T-helper 2 cell treated with Interferon-gamma antibody and Interleukin-4, amounts not matched to agents 5 μg/mL and 100 μg/mL, for 36 hours (primary cell): ENCODE results near the gene TTLL11.
"Not testable (repeated sequence)": the region's sequence is repeated elsewhere in the genome, so short reads cannot be mapped to it uniquely, and the experiment has no call there.

Source experiments
- DNase-seq: peaks from one replicate; pipeline ENCODE4 v3.0.0; 2021; ENCODE audit warnings: low spot score
- H3K27ac Mint-ChIP-seq: one replicate; pipeline ENCODE4 v1.8.0; 2021; ENCODE audit warnings: mild to moderate bottlenecking, mixed read lengths
- H3K27me3 Mint-ChIP-seq: one replicate; pipeline ENCODE4 v1.8.0; 2021; ENCODE audit warnings: low read depth, mixed read lengths
- H3K36me3 Mint-ChIP-seq: one replicate; pipeline ENCODE4 v1.8.0; 2021; ENCODE audit warnings: low read depth, mixed read lengths
- H3K4me1 Mint-ChIP-seq: one replicate; pipeline ENCODE4 v1.8.0; 2021; ENCODE audit warnings: low read depth, mixed read lengths
- H3K4me3 Mint-ChIP-seq: one replicate; pipeline ENCODE4 v1.8.0; 2022; ENCODE audit warnings: mild to moderate bottlenecking, moderate library complexity, mixed read lengths
- H3K9me3 Mint-ChIP-seq: one replicate; pipeline ENCODE4 v1.8.0; 2021; ENCODE audit warnings: mixed read lengths

Gene TTLL11

GRCh38 chr9:122020398-122020797 lies 72.7 kb downstream of the TTLL11 start:
- Mint-ChIP-seq H3K36me3 (peaks cover 1% of the 10 kb centered on the region), H3K4me3 (no peak overlapping the region), H3K27ac (no peak overlapping the region), H3K27me3 (peaks cover 7% of the 10 kb centered on the region), H3K9me3 (no peaks in the 10 kb centered on the region), H3K4me1 (no peaks in the 10 kb centered on the region)
- DNase-seq = no peak

GRCh38 chr9:122016744-122017143 lies 76.4 kb downstream of the TTLL11 start:
- Mint-ChIP-seq H3K9me3 (no peaks in the 10 kb centered on the region), H3K27ac (no peak overlapping the region), H3K4me1 (no peaks in the 10 kb centered on the region), H3K36me3 (no peaks in the 10 kb centered on the region), H3K27me3 (peaks cover 3% of the 10 kb centered on the region), H3K4me3 (no peak overlapping the region)
- no peak for DNase-seq

- no peaks in the 10 kb centered on the region for H3K36me3 Mint-ChIP-seq
- no peak overlapping the region for H3K4me3 Mint-ChIP-seq
- H3K4me1 Mint-ChIP-seq = no peaks in the 10 kb centered on the region
- no peak for DNase-seq
- H3K27ac Mint-ChIP-seq = no peak overlapping the region
- H3K27me3 Mint-ChIP-seq = no peaks in the 10 kb centered on the region
- no peaks in the 10 kb centered on the region for H3K9me3 Mint-ChIP-seq
These were observed 76.8 kb downstream of the TTLL11 start for GRCh38 chr9:122016309-122016708.

GRCh38 chr9:122015170-122015821 lies 77.8 kb downstream of the TTLL11 start:
- no peak for DNase-seq
- H3K27me3 Mint-ChIP-seq = no peaks in the 10 kb centered on the region
- H3K4me3 Mint-ChIP-seq = no peak overlapping the region
- H3K27ac Mint-ChIP-seq = no peak overlapping the region
- H3K9me3 Mint-ChIP-seq = no peaks in the 10 kb centered on the region
- no peaks in the 10 kb centered on the region for H3K4me1 Mint-ChIP-seq
- no peaks in the 10 kb centered on the region for H3K36me3 Mint-ChIP-seq

- Mint-ChIP-seq H3K27me3 (no peaks in the 10 kb centered on the region), H3K27ac (no peak overlapping the region), H3K4me1 (no peaks in the 10 kb centered on the region), H3K4me3 (no peak overlapping the region), H3K9me3 (no peaks in the 10 kb centered on the region), H3K36me3 (no peaks in the 10 kb centered on the region)
- DNase-seq = no peak
These were observed 81.2 kb downstream of the TTLL11 start for GRCh38 chr9:122011818-122012498.

GRCh38 chr9:122008559-122008958 lies 84.5 kb downstream of the TTLL11 start:
- Mint-ChIP-seq H3K4me1 (no peaks in the 10 kb centered on the region), H3K27me3 (no peaks in the 10 kb centered on the region), H3K27ac (no peak overlapping the region), H3K4me3 (no peak overlapping the region), H3K36me3 (no peaks in the 10 kb centered on the region), H3K9me3 (no peaks in the 10 kb centered on the region)
- no peak for DNase-seq

GRCh38 chr9:122007837-122008236 lies 85.3 kb downstream of the TTLL11 start:
- no peaks in the 10 kb centered on the region for H3K4me1 Mint-ChIP-seq
- H3K27me3 Mint-ChIP-seq = no peaks in the 10 kb centered on the region
- no peak for DNase-seq
- no peaks in the 10 kb centered on the region for H3K9me3 Mint-ChIP-seq
- no peaks in the 10 kb centered on the region for H3K36me3 Mint-ChIP-seq
- no peak overlapping the region for H3K4me3 Mint-ChIP-seq
- H3K27ac Mint-ChIP-seq = no peak overlapping the region

- Mint-ChIP-seq H3K4me3 (no peak overlapping the region), H3K36me3 (no peaks in the 10 kb centered on the region), H3K9me3 (no peaks in the 10 kb centered on the region), H3K27me3 (no peaks in the 10 kb centered on the region), H3K27ac (no peak overlapping the region), H3K4me1 (no peaks in the 10 kb centered on the region)
- DNase-seq = no peak
These were observed 87.5 kb downstream of the TTLL11 start for GRCh38 chr9:122005597-122005996.

GRCh38 chr9:122004589-122004988 lies 88.5 kb downstream of the TTLL11 start:
- H3K4me3 Mint-ChIP-seq = no peak overlapping the region
- no peaks in the 10 kb centered on the region for H3K9me3 Mint-ChIP-seq
- no peaks in the 10 kb centered on the region for H3K36me3 Mint-ChIP-seq
- H3K4me1 Mint-ChIP-seq = no peaks in the 10 kb centered on the region
- DNase-seq = no peak
- no peak overlapping the region for H3K27ac Mint-ChIP-seq
- H3K27me3 Mint-ChIP-seq = no peaks in the 10 kb centered on the region

GRCh38 chr9:122001491-122002201 lies 91.5 kb downstream of the TTLL11 start:
- no peaks in the 10 kb centered on the region for H3K9me3 Mint-ChIP-seq
- DNase-seq = no peak
- H3K27me3 Mint-ChIP-seq = no peaks in the 10 kb centered on the region
- no peaks in the 10 kb centered on the region for H3K36me3 Mint-ChIP-seq
- no peak overlapping the region for H3K27ac Mint-ChIP-seq
- H3K4me3 Mint-ChIP-seq = no peak overlapping the region
- no peaks in the 10 kb centered on the region for H3K4me1 Mint-ChIP-seq

- not testable (repeated sequence) for DNase-seq, H3K9me3 Mint-ChIP-seq, H3K36me3 Mint-ChIP-seq, H3K27ac Mint-ChIP-seq, H3K4me1 Mint-ChIP-seq, H3K4me3 Mint-ChIP-seq, H3K27me3 Mint-ChIP-seq
These were observed 92.6 kb downstream of the TTLL11 start for GRCh38 chr9:122000526-122000925.

GRCh38 chr9:121999556-121999955 lies 93.6 kb downstream of the TTLL11 start:
- no peaks in the 10 kb centered on the region for H3K36me3 Mint-ChIP-seq
- no peaks in the 10 kb centered on the region for H3K4me1 Mint-ChIP-seq
- H3K4me3 Mint-ChIP-seq = no peak overlapping the region
- H3K9me3 Mint-ChIP-seq = no peaks in the 10 kb centered on the region
- H3K27ac Mint-ChIP-seq = no peak overlapping the region
- no peaks in the 10 kb centered on the region for H3K27me3 Mint-ChIP-seq
- no peak for DNase-seq

GRCh38 chr9:121998513-121999049 lies 94.5 kb downstream of the TTLL11 start:
- Mint-ChIP-seq H3K4me1 (no peaks in the 10 kb centered on the region), H3K9me3 (no peaks in the 10 kb centered on the region), H3K36me3 (no peaks in the 10 kb centered on the region), H3K4me3 (no peak overlapping the region), H3K27me3 (no peaks in the 10 kb centered on the region), H3K27ac (no peak overlapping the region)
- DNase-seq = no peak

GRCh38 chr9:121997791-121998190 lies 95.3 kb downstream of the TTLL11 start:
- DNase-seq = no peak

More at GRCh38 chr9:121997791-121998190, 95.3 kb downstream of the TTLL11 start:
- Mint-ChIP-seq H3K36me3 (no peaks in the 10 kb centered on the region), H3K27ac (no peak overlapping the region), H3K4me1 (no peaks in the 10 kb centered on the region), H3K4me3 (no peak overlapping the region), H3K27me3 (no peaks in the 10 kb centered on the region), H3K9me3 (no peaks in the 10 kb centered on the region)
